ENCODE data around the gene RFT1. TPM values are rescaled to one million over a fixed set of nuclear protein-coding genes. Genes with fewer than 3 reads are reported as not detected.
A peak's percentile ranks its signal among the peaks of the same experiment; 100 is the strongest.

The RFT1 gene
- total and polyA plus RNA-seq, 2 of the 13 experiments (the other 11 are each of a cell fraction or from before 2014, with no cell fraction given) = 23.2 to 37.0 TPM

DNA sequence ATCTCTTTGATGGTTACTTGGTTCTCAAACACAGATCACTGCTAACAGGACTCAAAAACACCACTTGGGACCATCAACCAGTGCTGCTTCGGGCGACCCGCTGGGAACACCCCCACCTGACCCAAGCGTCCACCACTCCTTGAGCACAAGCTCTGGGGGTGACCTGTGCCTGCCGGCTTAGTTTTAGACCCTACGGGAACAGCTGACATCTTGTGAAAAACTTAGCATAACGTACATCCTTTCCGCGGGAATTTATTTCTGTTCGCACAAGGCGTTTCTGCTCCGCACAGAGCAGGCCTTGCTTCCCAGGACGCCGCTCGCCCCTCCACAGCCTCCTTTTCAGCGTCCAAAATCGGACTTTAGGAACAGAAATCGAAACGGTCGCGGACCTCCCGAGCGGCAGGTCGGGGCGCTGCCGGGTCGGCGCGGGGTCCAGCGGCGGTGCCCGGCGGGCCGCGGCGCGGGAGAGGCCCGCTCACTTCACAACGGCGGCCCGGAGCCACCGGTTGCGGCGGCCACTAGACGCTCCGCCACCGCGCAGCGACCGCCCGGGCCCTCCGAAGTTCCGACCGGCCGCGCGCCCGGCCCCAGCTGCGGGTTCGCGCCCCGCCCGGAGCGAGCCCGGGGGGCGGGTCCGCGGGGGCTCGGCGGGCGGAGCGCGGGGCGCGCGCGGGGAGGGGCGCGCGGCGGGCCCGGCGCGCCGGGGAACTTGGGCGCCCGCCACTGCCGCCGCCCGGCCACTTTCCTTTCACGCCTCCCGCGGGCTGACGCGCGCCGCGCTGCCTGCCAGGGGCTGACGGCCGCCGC lies 85.3 kb downstream of the RFT1 start (continued):
- TF ChIP-seq PRDM10 (CRISPR knock-in tag; IDR thresholded peaks at IDR 0.05; ENCODE audit: low read depth) (0 out of 2 replicates have a peak, but pooled peaks have one; percentile 40), SYNCRIP (IDR thresholded peaks at IDR 0.05; ENCODE audit: insufficient read depth, low read depth, low read length) (no peak), JUND (CRISPR knock-in tag; IDR thresholded peaks at IDR 0.05) (no peak), MAX (IDR thresholded peaks at IDR 0.05) (peak; percentile 4), GABPA (IDR thresholded peaks at IDR 0.05; ENCODE audit: low read depth, low read length) (peak; percentile 18; the same call in 1 of the 2 replicates), GABPA (CRISPR knock-in tag; IDR thresholded peaks at IDR 0.05; ENCODE audit: low read depth) (no peak), MAZ (IDR thresholded peaks at IDR 0.05; ENCODE audit: borderline replicate concordance, low read depth, low read length) (no peak), MAZ (CRISPR knock-in tag; IDR thresholded peaks at IDR 0.05; ENCODE audit: low read depth) (0 out of 2 replicates have a peak, but pooled peaks have one; percentile 2), TSC22D2 (CRISPR knock-in tag; IDR thresholded peaks at IDR 0.05; ENCODE audit: borderline replicate concordance) (0 out of 2 replicates have a peak, but pooled peaks have one; percentile 21), AGO2 (optimal IDR thresholded peaks at IDR 0.05; ENCODE audit: low read depth, low read length) (peak; percentile 26), ARNT2 (CRISPR knock-in tag; IDR thresholded peaks at IDR 0.05; ENCODE audit: low read depth) (0 out of 2 replicates have a peak, but pooled peaks have one; percentile 28), KLF11 (CRISPR knock-in tag; IDR thresholded peaks at IDR 0.05) (0 out of 2 replicates have a peak, but pooled peaks have one; percentile 37), RNF2 (conservative IDR thresholded peaks at IDR 0.05; ENCODE audit: low read depth) (peak; percentile 42; the same call in 1 of the 2 replicates), YY1 (IDR thresholded peaks at IDR 0.05; ENCODE audit: insufficient read depth, insufficient replicate concordance, low read depth, low read length) (peak; percentile 17), PATZ1 (CRISPR knock-in tag; IDR thresholded peaks at IDR 0.05) (0 out of 2 replicates have a peak, but pooled peaks have one; percentile 19), PHF8 (CRISPR knock-in tag; IDR thresholded peaks at IDR 0.05) (peak; percentile 52)
- TF ChIP-seq, protein P1, sequence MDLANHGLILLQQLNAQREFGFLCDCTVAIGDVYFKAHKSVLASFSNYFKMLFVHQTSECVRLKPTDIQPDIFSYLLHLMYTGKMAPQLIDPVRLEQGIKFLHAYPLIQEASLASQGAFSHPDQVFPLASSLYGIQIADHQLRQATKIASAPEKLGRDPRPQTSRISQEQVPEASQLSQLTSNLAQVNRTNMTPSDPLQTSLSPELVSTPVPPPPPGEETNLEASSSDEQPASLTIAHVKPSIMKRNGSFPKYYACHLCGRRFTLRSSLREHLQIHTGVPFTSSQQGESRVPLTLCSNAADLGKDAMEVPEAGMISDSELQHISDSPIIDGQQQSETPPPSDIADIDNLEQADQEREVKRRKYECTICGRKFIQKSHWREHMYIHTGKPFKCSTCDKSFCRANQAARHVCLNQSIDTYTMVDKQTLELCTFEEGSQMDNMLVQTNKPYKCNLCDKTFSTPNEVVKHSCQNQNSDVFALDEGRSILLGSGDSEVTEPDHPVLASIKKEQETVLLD (CRISPR knock-in tag; IDR thresholded peaks at IDR 0.05; ENCODE audit: low read depth) = no peak
